Aorta (tissue), 5 donors: Measurements from ENCODE around the gene SLMAP. TPM values are rescaled to one million over a fixed set of nuclear protein-coding genes. Genes with fewer than 3 reads are reported as not detected.
A peak's percentile ranks its signal among the peaks of the same experiment; 100 is the strongest.

Source experiments
- ATAC-seq: fragments of 200-7000 bp; cut with Tn5 transposase; one replicate; pipeline ENCODE4 v1.9.1; 2022; ENCODE audit warnings: moderate library complexity; ENCODE audit not compliant: low FRiP score
- DNase-seq, 2 donors: peaks; one replicate each; pipeline ENCODE4 v3.0.0-alpha.2; 2020
- H3K27ac ChIP-seq, 2 donors: one replicate each; pipeline ENCODE4 v1.5.1; 2013; ENCODE audit warnings: low read length in 2 of 2, mild to moderate bottlenecking in 2 of 2, moderate library complexity in 2 of 2, control low read depth in 1 of 2, inconsistent platforms in 1 of 2, low read depth in 1 of 2
- H3K27me3 ChIP-seq, 2 donors: one replicate each; pipeline ENCODE4 v1.6.1; 2013; ENCODE audit warnings: control low read depth in 1 of 2, low read length in 1 of 2, mild to moderate bottlenecking in 1 of 2, moderate library complexity in 1 of 2; ENCODE audit not compliant: insufficient read depth in 2 of 2, control insufficient read depth in 1 of 2
- H3K36me3 ChIP-seq, 2 donors: one replicate each; pipeline ENCODE4 v1.6.1; 2013; ENCODE audit warnings: control low read depth in 1 of 2, low read length in 1 of 2, mild to moderate bottlenecking in 1 of 2; ENCODE audit not compliant: insufficient read depth in 2 of 2, control insufficient read depth in 1 of 2
- H3K4me1 ChIP-seq, 2 donors: one replicate each; pipeline ENCODE4 v1.6.1; 2013; ENCODE audit warnings: low read length in 2 of 2, control low read depth in 1 of 2, mild to moderate bottlenecking in 1 of 2, moderate library complexity in 1 of 2; ENCODE audit not compliant: insufficient read depth in 2 of 2, control insufficient read depth in 1 of 2
- H3K4me3 ChIP-seq, 2 donors: one replicate each; pipeline ENCODE4 v1.5.1; 2013; ENCODE audit warnings: low read length in 2 of 2, control low read depth in 1 of 2, mild to moderate bottlenecking in 1 of 2
- H3K9me3 ChIP-seq: one replicate; pipeline ENCODE4 v1.6.1; 2013; ENCODE audit warnings: mild to moderate bottlenecking, low read length; ENCODE audit not compliant: control insufficient read depth
- WGBS, 2 donors: extraction: QIAGEN DNeasy Blood & Tissue Kit; methylation state at CpG; one replicate each; pipeline ENCODE4 v1.1.7; 2013; 5-methylcytosine and 5-hydroxymethylcytosine counted together
- intact Hi-C, 2 donors: fragments of 100-400 bp; cut with DNase I; formaldehyde crosslinking; loops; one replicate each; pipeline versions ENCODE4 v1.14.2 to v1.15.0; 2022
- polyA plus RNA-seq, 2 donors: library from polyadenylated mRNA; stranded (reverse); fragments of 200-250 nt; gene quantifications; one replicate each; pipeline ENCODE4 v1.2.3, GENCODE V29; 2013
- total RNA-seq, 2 donors: library from RNA; stranded (reverse); fragmentation: NEBNext Ultra II Directional; extraction: Animal tissue kit (Norgen Biotek cat#: 25700); gene quantifications; one replicate each; pipeline ENCODE4 v1.2.1, GENCODE V29; 2021
- donor health status: healthy with polysubstance abuse.
- donor health status: Bipolar disorder and iron deficiency.
- donor health status: DM: no; HTN: no; CAD: no.
- donor health status: DM: no; HTN: no; CAD: no.
- donor health status: DM: yes; HTN: yes; CAD: no.

Gene SLMAP
- total and polyA plus RNA-seq, 4 donors: 81.4 to 546 (median 170) TPM

GRCh38 chr3:57943525-57944495, 187.7 kb downstream of the SLMAP start:
- ATAC-seq (peak; percentile 30), DNase-seq (peak in 1 of 2 donors; percentile 13)
- H3K36me3 ChIP-seq: peaks cover 0 to 2% of the 10 kb centered on the region in 2 donors
- no peaks in the 10 kb centered on the region for H3K9me3 ChIP-seq
- no peaks in the 10 kb centered on the region for H3K27me3 ChIP-seq
- intact Hi-C loops: no loop called here
- no peak overlapping the region for H3K4me3 ChIP-seq
- peak overlapping the region in 1 of 2 donors; percentile 37 for H3K27ac ChIP-seq
- WGBS, 2 donors: 82 to 86% methylated on average over 8 of the region's 8 CpGs
- peaks cover 0 to 5% of the 10 kb centered on the region in 2 donors for H3K4me1 ChIP-seq

DNA sequence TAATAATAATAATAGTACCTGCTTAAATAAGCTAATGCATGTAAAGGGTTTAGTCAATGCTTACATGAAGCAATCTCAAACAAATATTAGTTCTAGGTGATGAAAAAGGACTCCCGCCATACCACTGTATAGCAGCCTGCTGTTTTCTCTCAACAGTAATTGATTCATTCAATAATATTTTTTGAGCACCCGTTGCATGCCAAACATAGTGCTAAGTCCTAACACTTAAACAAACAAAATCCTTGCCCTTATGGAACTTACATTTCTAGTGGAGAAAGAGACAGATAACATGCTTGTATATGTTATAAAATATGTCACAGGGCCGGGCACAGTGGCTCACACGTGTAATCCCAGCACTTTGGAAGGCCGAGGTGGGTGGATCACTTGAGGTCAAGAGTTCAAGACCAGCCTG, 190.9 kb downstream of the SLMAP start:
- DNase-seq (no peak), ATAC-seq (no peak)
- H3K9me3 ChIP-seq: no peaks in the 10 kb centered on the region
- H3K36me3 ChIP-seq: no peaks in the 10 kb centered on the region
- intact Hi-C loops: no loop called here
- H3K27me3 ChIP-seq: no peaks in the 10 kb centered on the region
- no peak overlapping the region for H3K27ac ChIP-seq
- H3K4me1 ChIP-seq: peaks cover 3% of the 10 kb centered on the region in 2 donors
- WGBS, 2 donors: 64 to 68% methylated on average over 5 of the region's 5 CpGs
- H3K4me3 ChIP-seq: no peak overlapping the region

- DNase-seq (peak in 1 of 2 donors; percentile 9), ATAC-seq (no peak)
- Histone ChIP-seq H3K27ac (no peak overlapping the region), H3K27me3 (no peaks in the 10 kb centered on the region), H3K9me3 (no peaks in the 10 kb centered on the region), H3K4me3 (no peak overlapping the region), H3K4me1 (peaks cover 0 to 6% of the 10 kb centered on the region in 2 donors), H3K36me3 (no peaks in the 10 kb centered on the region)
- 83 to 85% methylated on average over 12 of the region's 12 CpGs for WGBS, 2 donors
- intact Hi-C loops: no loop called here
Measured at GRCh38 chr3:57948080-57948671, 192.1 kb downstream of the SLMAP start.

- Histone ChIP-seq H3K36me3 (no peaks in the 10 kb centered on the region), H3K4me1 (peaks cover 0 to 6% of the 10 kb centered on the region in 2 donors), H3K27ac (no peak overlapping the region), H3K4me3 (no peak overlapping the region), H3K9me3 (no peaks in the 10 kb centered on the region), H3K27me3 (no peaks in the 10 kb centered on the region)
- DNase-seq: peak in 1 of 2 donors; percentile 54
- no peak for ATAC-seq
- intact Hi-C loops: no loop called here
- 70 to 92% methylated on average over 9 of the region's 9 CpGs for WGBS, 2 donors
Measured at GRCh38 chr3:57948781-57949242, 192.7 kb downstream of the SLMAP start.

- no peaks in the 10 kb centered on the region for H3K36me3 ChIP-seq
- no peak for DNase-seq
- H3K4me1 ChIP-seq: peaks cover 0 to 6% of the 10 kb centered on the region in 2 donors
- H3K27me3 ChIP-seq: no peaks in the 10 kb centered on the region
- no peak overlapping the region for H3K27ac ChIP-seq
- intact Hi-C loops: no loop called here
- no peak for ATAC-seq
- H3K9me3 ChIP-seq: no peaks in the 10 kb centered on the region
- H3K4me3 ChIP-seq: no peak overlapping the region
- 93 to 94% methylated on average over 5 of the region's 5 CpGs for WGBS, 2 donors
Measured at GRCh38 chr3:57949344-57949743, 193.2 kb downstream of the SLMAP start.

GRCh38 chr3:57949785-57950615, 193.9 kb downstream of the SLMAP start:
- peak in 1 of 2 donors; percentile 85 for DNase-seq
- Histone ChIP-seq H3K4me1 (peaks cover 0 to 6% of the 10 kb centered on the region in 2 donors), H3K4me3 (no peak overlapping the region), H3K9me3 (no peaks in the 10 kb centered on the region), H3K27ac (no peak overlapping the region), H3K27me3 (no peaks in the 10 kb centered on the region), H3K36me3 (no peaks in the 10 kb centered on the region)
- 56 to 58% methylated on average over 7 of the region's 7 CpGs for WGBS, 2 donors
- intact Hi-C loops: no loop called here
- ATAC-seq: no peak

- Histone ChIP-seq H3K9me3 (no peaks in the 10 kb centered on the region), H3K4me1 (peaks cover 0 to 6% of the 10 kb centered on the region in 2 donors), H3K36me3 (no peaks in the 10 kb centered on the region), H3K27ac (peak overlapping the region; percentile 95 to 98), H3K4me3 (no peak overlapping the region), H3K27me3 (no peaks in the 10 kb centered on the region)
- WGBS, 2 donors: 8 to 10% methylated on average over 8 of the region's 8 CpGs
- DNase-seq (peak; percentile 87 to 89), ATAC-seq (peak; percentile 94)
- intact Hi-C loops: no loop called here
Measured at GRCh38 chr3:57951066-57951882, 195.2 kb downstream of the SLMAP start.
